ENCODE data around the gene TAS1R3.

TAS1R3 gene

GRCh38 chr1:1310109-1310385 is 21.0 kb upstream of the TAS1R3 start:
- H3K9me3 ChIP-seq (ENCODE audit: control insufficient read depth, insufficient read depth, low read length), result no peaks in the 10 kb centered on the region
- no peak for TF ChIP-seq EZH2phosphoT487 (IDR thresholded peaks at IDR 0.05; ENCODE audit: borderline replicate concordance, low read length)
- TF ChIP-seq, protein P1, sequence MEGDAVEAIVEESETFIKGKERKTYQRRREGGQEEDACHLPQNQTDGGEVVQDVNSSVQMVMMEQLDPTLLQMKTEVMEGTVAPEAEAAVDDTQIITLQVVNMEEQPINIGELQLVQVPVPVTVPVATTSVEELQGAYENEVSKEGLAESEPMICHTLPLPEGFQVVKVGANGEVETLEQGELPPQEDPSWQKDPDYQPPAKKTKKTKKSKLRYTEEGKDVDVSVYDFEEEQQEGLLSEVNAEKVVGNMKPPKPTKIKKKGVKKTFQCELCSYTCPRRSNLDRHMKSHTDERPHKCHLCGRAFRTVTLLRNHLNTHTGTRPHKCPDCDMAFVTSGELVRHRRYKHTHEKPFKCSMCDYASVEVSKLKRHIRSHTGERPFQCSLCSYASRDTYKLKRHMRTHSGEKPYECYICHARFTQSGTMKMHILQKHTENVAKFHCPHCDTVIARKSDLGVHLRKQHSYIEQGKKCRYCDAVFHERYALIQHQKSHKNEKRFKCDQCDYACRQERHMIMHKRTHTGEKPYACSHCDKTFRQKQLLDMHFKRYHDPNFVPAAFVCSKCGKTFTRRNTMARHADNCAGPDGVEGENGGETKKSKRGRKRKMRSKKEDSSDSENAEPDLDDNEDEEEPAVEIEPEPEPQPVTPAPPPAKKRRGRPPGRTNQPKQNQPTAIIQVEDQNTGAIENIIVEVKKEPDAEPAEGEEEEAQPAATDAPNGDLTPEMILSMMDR (IDR thresholded peaks at IDR 0.05; ENCODE audit: low read depth, low read length, poor library complexity, severe bottlenecking), result no peak
- no peaks in the 10 kb centered on the region for H3K9me2 ChIP-seq (replicated peaks; ENCODE audit: control insufficient read depth, low read length)
- H4K20me1 ChIP-seq (ENCODE audit: control insufficient read depth, insufficient read depth, low read depth, low read length), result 0 out of 2 replicates have a peak, but pooled peaks cover under 1% of the 10 kb centered on the region
- H3F3A ChIP-seq (ENCODE audit: control insufficient read depth, insufficient read depth), result peaks cover 2% of the 10 kb centered on the region; the same call in 1 of the 2 replicates
- H3K36me3 ChIP-seq (ENCODE audit: control insufficient read depth, low read length), result peaks cover 56% of the 10 kb centered on the region
- H3K27me3 ChIP-seq (ENCODE audit: control insufficient read depth, low read length), result no peaks in the 10 kb centered on the region
- peaks cover 32% of the 10 kb centered on the region for H3K4me1 ChIP-seq (ENCODE audit: control insufficient read depth, low read length)
- H3K27ac ChIP-seq (ENCODE audit: low read depth, low read length), result no peak overlapping the region
- peaks cover 49% of the 10 kb centered on the region for H3K79me2 ChIP-seq (ENCODE audit: control insufficient read depth, low read length)
- peak overlapping the region; percentile 80 for H3K4me2 ChIP-seq (ENCODE audit: low read length)
- H3K4me3 ChIP-seq (ENCODE audit: low read length), result peak overlapping the region; percentile 76

GRCh38 chr1:1310476-1311053 is 20.5 kb upstream of the TAS1R3 start:
- Histone ChIP-seq H3K9me2 (replicated peaks; ENCODE audit: control insufficient read depth, low read length) (no peaks in the 10 kb centered on the region), H3K79me2 (ENCODE audit: control insufficient read depth, low read length) (peaks cover 51% of the 10 kb centered on the region), H3K4me2 (ENCODE audit: low read length) (peak overlapping the region; percentile 80; the same call in 1 of the 2 replicates), H3K9me3 (ENCODE audit: control insufficient read depth, insufficient read depth, low read length) (no peaks in the 10 kb centered on the region), H3K36me3 (ENCODE audit: control insufficient read depth, low read length) (peaks cover 59% of the 10 kb centered on the region), H3K27ac (ENCODE audit: low read depth, low read length) (no peak overlapping the region), H4K20me1 (ENCODE audit: control insufficient read depth, insufficient read depth, low read depth, low read length) (0 out of 2 replicates have a peak, but pooled peaks cover 3% of the 10 kb centered on the region), H3K4me1 (ENCODE audit: control insufficient read depth, low read length) (peaks cover 26% of the 10 kb centered on the region), H3K4me3 (ENCODE audit: low read length) (no peak overlapping the region), H3K27me3 (ENCODE audit: control insufficient read depth, low read length) (no peaks in the 10 kb centered on the region), H3F3A (ENCODE audit: control insufficient read depth, insufficient read depth) (peaks cover 2% of the 10 kb centered on the region; the same call in 1 of the 2 replicates)
- TF ChIP-seq, protein P1 (IDR thresholded peaks at IDR 0.05; ENCODE audit: low read depth, low read length, poor library complexity, severe bottlenecking), result no peak
- TF ChIP-seq EZH2phosphoT487 (IDR thresholded peaks at IDR 0.05; ENCODE audit: borderline replicate concordance, low read length), result no peak

GRCh38 chr1:1311107-1312104 is 19.7 kb upstream of the TAS1R3 start:
- TF ChIP-seq, protein P1 (IDR thresholded peaks at IDR 0.05; ENCODE audit: low read depth, low read length, poor library complexity, severe bottlenecking), result no peak
- TF ChIP-seq EZH2phosphoT487 (IDR thresholded peaks at IDR 0.05; ENCODE audit: borderline replicate concordance, low read length), result no peak
- Histone ChIP-seq H3K4me1 (ENCODE audit: control insufficient read depth, low read length) (peaks cover 18% of the 10 kb centered on the region), H3K4me3 (ENCODE audit: low read length) (no peak overlapping the region), H4K20me1 (ENCODE audit: control insufficient read depth, insufficient read depth, low read depth, low read length) (0 out of 2 replicates have a peak, but pooled peaks cover 3% of the 10 kb centered on the region), H3K36me3 (ENCODE audit: control insufficient read depth, low read length) (peaks cover 59% of the 10 kb centered on the region), H3K9me3 (ENCODE audit: control insufficient read depth, insufficient read depth, low read length) (no peaks in the 10 kb centered on the region), H3K79me2 (ENCODE audit: control insufficient read depth, low read length) (peaks cover 45% of the 10 kb centered on the region), H3K27ac (ENCODE audit: low read depth, low read length) (no peak overlapping the region), H3K27me3 (ENCODE audit: control insufficient read depth, low read length) (no peaks in the 10 kb centered on the region), H3K9me2 (replicated peaks; ENCODE audit: control insufficient read depth, low read length) (no peaks in the 10 kb centered on the region), H3K4me2 (ENCODE audit: low read length) (no peak overlapping the region), H3F3A (ENCODE audit: control insufficient read depth, insufficient read depth) (peaks cover 2% of the 10 kb centered on the region; the same call in 1 of the 2 replicates)

All from DOHH2 (cell line).